GM13976 (cell line): Measurements from ENCODE around the gene MBNL2.

Source experiments
- DNase-seq: peaks from one replicate; pipeline ENCODE4 v3.0.0; 2012; ENCODE audit warnings: low spot score
- CTCF ChIP-seq: IDR thresholded peaks from 2 replicates; pipeline ENCODE4 v1.5.1; 2012; ENCODE audit warnings: borderline replicate concordance, mild to moderate bottlenecking; ENCODE audit not compliant: insufficient read depth; ENCODE audit errors: extremely low read depth, missing control alignments, control extremely low read depth
- in situ Hi-C: fragments of 300-500 bp; cut with MboI; formaldehyde crosslinking; loops from one replicate; pipeline ENCODE4 v1.12.0; 2022; ENCODE audit warnings: low sequenced_read_pairs, mixed read lengths, inconsistent platforms; ENCODE audit not compliant: unreplicated experiment

Gene MBNL2

DNA sequence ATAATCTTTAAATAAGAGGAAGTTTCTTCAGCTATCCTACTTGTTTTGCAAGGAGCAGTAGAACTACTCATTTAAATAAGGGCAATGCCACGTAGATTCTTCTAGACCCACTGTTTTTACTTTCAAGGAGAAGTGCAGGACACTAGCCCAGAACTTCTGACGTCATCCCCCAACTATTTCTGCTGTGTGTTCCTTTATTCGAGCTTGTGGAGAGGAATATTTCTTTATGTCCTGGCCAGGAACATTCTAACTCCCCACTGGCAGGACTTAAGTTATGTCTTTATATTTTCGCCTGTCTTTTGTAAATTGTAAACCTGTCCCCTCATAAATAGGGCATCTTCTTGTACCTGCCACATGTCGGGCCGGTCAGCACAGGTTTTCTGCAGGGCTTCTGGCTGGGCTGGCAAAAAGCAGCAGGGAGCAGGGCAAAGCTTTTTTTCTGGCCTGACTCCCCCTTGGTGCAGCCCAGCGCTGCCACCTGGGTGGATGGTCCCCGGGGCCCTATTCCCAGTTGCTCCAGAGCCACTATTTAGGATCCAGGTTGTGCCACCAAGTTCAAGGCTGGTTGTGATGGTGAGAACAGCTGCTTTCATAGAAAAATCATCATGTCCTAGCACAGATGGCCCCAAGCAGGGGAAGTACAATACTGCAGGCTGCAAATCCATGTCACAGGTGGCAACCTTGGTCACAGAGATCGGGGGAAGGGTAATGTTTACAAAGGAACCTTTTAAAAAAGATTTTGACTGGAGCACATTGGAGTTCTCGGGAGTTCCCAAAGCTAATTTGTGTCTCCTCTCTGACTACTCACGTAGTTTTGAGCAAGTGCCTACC is 1.8 kb downstream of the MBNL2 start:
- DNase-seq: no peak
- in situ Hi-C loops: no loop called here
- TF ChIP-seq CTCF: no peak

GRCh38 chr13:97224544-97225300 is 2.6 kb downstream of the MBNL2 start:
- no peak for TF ChIP-seq CTCF
- in situ Hi-C loops: no loop called here
- no peak for DNase-seq

DNA sequence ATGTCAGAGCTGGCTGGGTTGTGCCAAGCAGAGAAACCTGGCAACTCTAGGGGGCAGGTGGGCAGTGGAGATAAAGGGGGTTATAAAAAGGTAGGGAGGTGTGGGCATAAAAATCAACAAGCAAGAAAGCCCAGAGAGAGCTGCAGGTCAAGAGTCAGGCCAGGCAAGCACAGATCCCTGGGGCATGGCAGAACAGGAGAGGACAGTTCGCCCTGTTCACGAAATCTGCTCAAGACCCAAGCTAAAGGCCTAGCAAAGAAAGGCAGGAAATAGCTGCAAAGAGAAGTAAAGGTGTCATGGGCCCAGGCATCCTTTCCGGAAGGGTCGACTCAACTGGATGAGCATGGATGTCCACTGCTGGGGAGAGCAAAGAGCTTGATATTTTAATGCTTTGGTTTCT is 3.4 kb downstream of the MBNL2 start:
- no peak for DNase-seq
- TF ChIP-seq CTCF: no peak
- in situ Hi-C loops: no loop called here

DNA sequence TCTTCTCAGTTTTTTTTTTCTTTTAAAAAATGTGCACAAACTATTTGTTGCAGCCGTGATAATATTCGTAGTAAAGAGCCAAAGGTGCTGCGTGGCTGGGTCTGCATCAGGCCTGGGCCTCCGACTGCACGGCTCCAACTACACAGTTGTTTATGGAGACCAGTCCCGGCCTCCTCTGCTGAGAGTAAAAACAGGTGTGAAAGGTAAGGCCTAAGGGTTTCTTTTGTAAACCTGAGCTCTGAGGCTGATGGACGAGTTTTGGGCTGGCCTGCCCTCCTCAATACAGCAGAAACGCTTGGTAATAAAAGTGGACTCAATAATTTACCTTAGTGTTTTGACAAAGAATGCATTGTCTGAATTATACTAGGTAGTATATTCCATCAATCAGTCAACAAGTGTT is 3.9 kb downstream of the MBNL2 start:
- no peak for TF ChIP-seq CTCF
- in situ Hi-C loops: no loop called here
- DNase-seq: no peak

DNA sequence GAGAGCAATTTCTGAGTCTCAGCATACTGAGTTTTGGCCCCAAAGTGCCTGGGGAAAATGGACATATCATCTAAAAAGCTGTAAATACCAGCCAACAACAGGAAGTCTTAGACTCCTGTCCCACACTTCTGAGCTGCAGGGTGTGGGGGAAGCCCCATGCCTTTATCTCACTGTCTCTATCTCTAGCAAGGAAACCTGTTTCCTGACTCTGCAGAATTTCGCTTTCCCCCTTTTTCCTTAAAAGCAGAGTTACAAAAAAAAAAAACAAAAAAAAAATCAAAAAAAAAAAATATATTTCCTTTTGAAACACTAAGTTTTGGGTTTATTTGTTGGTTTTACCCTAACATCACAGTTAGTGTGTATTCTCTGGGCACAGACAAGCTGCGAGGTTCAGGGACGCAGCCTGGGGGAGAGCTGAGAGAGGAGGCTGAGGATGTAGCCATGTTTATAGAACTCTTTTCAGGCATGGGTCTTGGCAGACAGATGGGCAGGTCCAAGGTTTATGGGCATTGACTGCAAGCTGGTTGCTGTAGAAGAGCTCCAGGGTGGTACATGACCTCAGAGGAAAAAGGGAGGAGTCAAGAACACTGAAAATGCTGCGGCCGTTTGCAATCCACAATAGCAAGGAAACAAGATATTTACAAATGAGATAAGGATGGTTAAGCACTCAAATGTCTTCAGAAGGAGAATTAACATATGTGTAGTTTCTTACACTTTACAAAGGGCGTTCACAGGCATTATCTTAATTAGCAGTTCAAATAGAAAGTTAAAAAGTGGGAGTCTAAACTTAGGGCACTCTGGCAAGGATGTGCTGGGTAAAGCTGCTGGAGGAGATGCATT is 4.9 kb downstream of the MBNL2 start:
- no peak for DNase-seq
- in situ Hi-C loops: no loop called here

More for the DNA sequence above, 4.9 kb downstream of the MBNL2 start:
- no peak for TF ChIP-seq CTCF
